Inflammatory macrophage treated with lipopolysaccharide for 4 hours (primary cell): ENCODE results near the gene CENPP.
A peak's percentile ranks its signal among the peaks of the same experiment; 100 is the strongest.

Source experiments
- DNase-seq: peaks from one replicate; pipeline ENCODE4 v3.0.0-alpha.2; 2020

CENPP gene

DNA sequence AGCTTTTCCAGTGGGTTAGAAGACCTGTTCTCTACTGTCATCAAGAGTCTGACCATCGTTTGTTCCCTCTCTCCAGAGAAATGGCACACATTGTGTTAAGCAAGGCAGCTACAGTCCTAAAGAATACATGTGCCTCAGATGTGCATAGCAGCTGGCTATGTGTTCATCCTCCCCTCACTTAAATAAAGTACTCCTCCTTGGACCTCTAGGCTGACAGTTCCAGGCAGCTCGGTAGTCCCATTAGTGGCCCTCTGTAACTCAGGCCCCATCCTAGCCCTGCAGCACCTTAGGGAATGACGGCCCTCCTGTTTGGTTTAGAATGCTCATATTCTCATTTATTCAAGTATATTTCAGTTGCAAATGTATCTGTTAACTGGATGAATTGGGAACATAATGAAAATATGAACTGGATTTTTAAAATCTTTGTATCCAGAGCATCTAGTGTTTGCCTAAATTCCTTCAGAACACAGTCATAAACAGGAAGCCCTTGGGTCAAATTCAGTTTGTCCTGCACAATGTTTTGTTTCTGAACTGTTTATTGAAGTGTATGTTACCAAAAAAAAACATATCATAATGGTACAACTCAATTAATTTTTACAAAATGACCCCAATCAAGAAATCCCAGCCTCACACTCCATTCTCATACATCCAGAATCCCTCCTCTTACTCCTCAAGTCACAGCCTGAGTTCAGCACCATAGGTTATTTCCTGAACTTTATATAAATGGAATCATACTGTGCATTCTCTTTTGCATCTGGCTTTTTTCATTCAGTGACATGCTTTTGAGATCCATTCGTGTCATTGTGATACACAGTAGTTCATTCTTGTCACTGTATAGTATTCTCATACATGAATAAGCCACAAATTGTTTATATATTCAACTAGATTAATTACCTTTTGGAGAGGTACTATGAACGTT is 158.1 kb downstream of the CENPP start:
- no peak for DNase-seq

DNA sequence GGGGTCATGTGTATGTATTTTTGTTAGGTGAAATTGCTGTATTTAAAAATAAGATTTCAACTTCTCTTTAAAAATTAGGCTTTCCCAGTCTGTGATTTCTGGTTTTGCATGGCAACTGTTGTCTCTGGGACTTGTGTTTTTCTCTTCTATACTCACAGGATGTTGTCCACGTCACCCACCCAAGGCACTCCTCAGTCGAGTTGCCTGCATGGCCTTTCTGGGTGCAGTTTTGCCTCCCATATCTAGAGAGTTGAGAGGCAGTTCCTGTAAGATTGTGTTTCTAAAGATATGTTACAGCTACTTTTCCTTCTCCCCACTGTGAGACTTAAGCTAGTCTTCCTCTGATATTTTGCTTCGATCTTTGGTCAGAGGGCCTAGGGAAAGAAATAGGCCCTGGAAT is 158.8 kb downstream of the CENPP start:
- no peak for DNase-seq

DNA sequence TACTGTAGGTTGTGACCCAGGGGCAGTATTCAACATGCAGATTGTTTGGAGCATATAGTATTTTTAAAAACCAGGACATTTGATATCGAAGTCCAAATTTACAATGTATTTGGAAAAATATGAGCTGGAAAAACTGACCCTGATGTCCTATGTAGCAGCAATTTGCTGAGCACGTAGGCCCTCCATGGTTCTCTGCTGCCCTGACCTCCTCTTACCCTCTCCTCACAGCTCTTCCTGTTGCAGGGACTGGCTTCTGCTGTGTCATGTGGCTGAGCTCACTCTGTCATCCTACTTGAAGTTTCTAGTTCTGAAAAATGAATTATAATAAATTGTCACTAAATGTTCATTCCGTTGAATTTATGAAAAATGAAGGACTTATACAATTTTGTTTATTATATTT is 160.6 kb downstream of the CENPP start:
- DNase-seq = peak; percentile 13

DNA sequence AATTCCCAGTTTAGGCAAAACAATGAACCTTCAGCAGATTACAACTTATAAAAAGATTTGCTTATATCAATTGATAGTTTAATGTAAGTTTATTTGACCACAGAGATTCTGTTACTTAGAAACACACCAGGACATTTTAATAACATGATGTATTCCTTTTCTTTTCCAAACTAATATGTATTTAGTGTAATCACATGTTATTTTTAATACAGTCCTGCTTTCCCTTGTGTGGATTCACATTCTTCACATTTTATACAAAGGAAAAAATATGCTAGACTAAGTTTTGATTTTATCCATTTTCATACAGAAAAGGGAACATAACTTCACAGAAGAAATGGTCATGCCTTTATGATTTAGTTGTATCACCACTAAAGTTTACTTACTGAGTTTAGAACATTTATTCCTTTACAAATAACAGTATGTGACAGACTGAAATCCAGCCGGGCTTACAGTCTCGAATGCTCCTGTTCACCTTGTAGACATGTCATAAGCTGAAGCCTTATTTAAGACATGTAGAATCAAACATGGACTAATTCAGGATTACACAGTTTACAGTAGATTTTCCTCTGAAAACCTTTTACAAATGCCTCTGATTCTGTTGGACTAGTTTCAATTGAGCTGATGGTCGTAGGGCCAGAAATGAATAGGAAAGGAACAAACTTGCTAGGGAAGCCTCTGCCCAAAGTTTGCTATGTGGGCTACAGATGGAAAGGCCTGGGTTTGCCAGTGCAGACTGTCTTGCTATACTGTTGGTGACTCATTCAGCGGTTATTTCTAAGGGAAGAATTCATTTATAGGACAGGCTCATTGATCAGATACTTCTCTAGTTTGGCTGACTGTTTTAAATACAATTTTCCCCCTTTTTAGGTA is 163.2 kb downstream of the CENPP start:
- no peak for DNase-seq

DNA sequence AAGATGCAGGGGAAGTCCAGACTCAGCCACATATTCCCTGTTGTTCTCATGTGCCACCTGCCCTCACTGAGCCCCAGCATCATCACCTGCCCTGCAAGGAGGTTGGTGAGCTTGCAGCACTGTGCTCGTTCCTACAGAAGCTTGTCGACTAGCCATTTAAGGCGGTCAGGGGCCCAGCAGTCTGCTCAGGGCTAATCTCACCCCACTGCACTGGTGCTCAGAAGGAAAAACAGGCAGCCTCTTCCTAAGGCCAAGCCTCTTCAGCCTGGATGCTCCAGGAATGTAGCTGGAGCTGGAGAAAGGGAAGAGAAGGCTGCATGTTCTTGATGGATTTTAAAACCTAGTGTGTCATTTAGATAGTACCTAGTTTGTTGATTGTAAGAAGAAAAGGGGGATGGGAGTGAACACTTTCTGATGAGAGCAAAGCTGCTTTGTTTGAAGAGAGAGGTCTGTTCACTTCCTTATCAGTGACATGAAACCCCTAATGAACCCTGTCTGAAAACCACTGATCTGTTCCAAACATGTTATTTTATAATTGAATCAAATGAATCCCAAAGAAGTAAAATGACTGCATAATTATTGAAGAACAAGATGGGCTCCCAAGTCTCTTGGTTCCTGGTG is 167.1 kb downstream of the CENPP start:
- no peak for DNase-seq

GRCh38 chr9:92493749-92494387 is 168.1 kb downstream of the CENPP start:
- DNase-seq = no peak

DNA sequence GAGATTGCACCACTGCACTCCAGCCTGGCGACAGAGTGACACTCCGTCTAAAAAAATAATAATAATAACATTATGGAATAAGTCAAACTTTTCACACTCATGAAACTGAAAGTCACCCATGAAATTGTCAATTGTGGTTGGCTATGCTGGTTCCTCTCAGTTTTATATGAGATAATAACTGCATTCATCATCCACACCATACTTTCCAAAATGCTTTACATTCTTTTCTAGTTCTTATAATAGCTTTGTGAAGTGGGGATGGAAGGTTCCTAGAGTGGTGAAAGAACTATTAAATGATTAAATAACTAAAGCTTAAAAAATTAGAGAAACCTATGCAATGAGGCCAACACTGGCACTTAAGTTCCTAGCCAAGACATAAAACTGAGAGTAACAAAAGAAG is 169.1 kb downstream of the CENPP start:
- no peak for DNase-seq

GRCh38 chr9:92496396-92497176 is 170.8 kb downstream of the CENPP start:
- no peak for DNase-seq

GRCh38 chr9:92499701-92500100 is 173.9 kb downstream of the CENPP start:
- DNase-seq = no peak

- DNase-seq = no peak
Observed at GRCh38 chr9:92500725-92501124, 175.0 kb downstream of the CENPP start.

DNA sequence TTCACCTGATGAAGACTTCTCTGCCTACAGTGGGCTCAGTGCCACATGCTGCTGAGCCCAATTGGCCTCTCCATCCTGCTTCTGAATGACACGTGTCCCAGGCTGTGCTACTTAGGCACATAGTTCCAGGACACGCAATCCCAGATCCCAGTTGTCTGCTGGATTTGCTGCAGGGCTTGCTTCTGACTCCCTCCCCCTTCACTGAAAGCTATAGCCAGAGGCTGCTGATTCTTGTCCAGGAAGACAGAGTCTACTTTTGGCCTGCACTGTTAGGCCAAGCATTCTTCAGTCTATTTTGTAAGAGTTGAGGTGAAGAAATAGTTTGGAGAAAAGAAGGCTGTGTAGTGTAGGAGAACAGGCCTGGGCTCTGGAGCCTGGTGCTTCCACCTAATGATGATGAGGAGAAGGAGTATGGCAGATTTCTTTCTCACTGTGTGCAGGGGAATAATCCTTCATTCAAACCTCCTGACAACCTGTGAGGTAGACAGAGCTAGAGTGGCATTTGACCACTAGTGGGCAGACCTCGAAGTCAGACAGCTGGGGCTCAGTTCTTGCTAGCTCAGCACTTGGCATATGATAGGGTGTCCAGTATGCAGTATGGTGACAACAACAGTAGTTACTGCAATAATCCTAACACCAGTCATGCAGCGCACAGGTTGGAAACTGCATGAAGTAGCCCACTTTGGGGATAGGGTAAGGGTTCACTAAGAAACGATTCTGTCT is 176.1 kb downstream of the CENPP start:
- DNase-seq = peak; percentile 46

DNA sequence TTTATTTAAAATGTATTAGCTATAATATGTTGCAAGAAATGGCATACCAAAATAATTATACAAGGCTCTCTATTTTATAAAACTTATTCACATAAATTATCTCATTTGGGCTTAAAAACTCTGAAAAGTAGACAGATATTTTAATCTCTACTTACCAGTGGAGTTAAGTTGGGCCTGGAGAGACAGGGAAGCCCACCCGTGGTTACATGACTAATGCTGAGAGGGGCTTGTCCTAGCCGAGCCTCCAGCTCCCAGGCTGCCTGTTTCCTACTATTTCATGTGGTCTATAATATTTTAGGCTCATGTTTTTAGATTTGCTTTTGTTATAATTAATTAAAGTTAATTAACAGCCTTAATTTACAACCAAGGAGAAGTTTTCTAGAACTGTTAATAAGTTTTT is 177.4 kb downstream of the CENPP start:
- no peak for DNase-seq

DNA sequence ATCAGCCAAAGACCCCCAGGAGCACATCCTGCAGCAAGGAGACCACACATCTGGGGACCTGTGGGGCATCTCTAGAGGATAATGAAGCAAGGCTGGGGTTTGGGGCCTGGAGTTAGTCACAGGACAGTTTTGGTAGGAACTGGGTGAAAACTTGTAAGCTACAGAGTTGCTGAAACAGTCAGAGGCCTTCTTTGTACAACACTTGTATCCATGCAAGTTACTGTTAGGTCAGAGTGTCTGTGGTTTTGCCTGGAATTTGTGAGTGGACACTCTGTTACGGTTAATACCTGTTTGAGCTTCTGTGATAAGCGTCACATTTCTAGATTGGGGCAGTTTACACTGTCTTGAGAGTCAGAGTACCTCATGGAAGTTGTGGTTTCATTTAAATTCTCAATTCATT is 179.1 kb downstream of the CENPP start:
- no peak for DNase-seq

DNA sequence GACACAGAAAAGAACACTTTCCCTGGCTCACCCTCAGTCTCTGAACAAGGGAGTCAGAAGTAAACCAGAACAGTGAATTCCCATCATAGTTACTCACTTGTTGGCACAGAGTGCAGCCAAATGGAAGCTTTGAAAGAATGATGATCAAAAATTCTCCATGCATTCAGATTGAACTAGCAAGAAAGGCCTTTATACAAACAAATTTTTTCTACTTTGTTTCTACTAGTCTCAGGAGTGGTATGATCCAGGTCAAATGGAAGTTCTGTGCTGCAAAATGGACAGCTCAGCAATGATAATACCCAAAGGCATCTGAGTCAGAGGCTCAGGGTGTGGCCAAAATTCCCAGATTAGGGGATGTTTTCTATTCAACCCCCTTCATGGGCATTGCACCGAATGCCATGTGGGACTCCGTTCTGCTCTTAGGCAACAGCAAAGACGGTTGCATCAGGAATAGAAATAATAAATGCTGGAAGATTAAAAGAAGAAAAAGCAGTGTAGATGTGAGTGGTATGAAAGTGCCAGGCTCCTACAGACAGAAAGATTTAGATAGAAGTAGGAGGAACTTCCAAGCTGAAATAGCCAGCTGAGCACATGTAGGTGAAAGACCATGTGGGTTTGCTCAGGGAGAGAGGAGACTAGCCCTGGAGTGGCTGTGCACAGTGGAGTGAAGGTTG is 180.6 kb downstream of the CENPP start:
- peak; percentile 39 for DNase-seq

GRCh38 chr9:92507005-92507404 is 181.3 kb downstream of the CENPP start:
- no peak for DNase-seq

DNA sequence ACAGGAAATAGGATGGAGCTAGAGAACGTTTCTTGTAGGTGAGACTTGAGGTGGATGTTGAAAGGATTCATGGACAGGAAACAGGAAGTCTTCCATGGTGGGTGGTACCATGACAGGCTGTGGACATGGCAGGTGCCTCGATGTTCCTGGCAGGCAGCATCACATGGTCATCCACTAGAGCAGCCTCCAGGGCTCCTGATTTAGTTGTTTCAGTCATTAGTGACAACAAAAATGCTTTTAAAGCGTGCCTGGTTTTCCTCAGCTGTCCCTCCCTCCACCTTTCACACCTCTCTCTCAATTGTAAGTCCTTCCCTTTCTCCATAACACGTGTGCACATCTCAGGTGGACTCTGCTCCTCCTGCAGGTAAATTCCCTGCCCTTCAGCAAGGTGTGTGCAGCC is 181.7 kb downstream of the CENPP start:
- DNase-seq = no peak

GRCh38 chr9:92508018-92508820 is 182.5 kb downstream of the CENPP start:
- no peak for DNase-seq

GRCh38 chr9:92509050-92509449 is 183.3 kb downstream of the CENPP start:
- no peak for DNase-seq

DNA sequence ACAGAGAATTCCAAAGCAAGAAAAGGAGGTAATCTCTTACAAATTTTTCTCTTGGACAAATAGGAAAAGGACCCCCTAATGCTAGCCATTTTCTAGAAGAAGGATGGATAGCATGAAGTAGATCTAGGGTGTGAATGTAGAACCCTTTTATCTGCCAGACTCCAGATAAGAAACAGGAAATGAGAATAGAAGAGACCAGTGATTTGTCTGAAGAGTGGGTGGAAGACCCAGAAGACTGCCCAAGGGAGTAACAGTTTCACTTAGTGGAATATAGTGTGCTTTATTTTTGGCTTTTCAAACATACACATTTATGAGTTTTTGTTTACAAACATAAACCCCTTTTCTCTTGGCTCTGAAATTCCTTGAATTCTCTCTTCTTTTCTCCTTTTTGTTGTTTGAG is 185.0 kb downstream of the CENPP start:
- peak; percentile 30 for DNase-seq

DNA sequence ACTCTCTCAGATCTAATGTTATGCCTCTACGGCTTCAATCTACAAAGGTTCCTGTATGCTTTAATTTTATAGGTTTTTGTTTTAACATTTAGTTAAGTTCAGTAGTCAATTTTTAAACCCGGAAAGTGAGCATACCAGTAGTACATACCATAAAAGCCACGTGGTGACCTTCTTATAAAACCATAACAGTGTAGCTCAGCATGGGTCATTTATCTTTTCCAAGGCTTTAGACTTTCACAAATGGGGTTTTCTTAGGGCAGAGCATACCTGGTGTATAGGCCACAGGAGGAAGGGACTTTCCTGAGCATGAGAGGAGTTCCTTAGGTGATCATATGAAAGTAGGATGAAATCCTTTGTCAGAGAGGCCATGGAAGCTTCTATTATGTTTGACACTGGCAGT is 186.9 kb downstream of the CENPP start:
- no peak for DNase-seq
